ENCODE measurements around the gene UBA52.

GRCh38 chr19:18593367-18594095 is 21.9 kb downstream of the UBA52 start:
- TF ChIP-seq, protein P1, sequence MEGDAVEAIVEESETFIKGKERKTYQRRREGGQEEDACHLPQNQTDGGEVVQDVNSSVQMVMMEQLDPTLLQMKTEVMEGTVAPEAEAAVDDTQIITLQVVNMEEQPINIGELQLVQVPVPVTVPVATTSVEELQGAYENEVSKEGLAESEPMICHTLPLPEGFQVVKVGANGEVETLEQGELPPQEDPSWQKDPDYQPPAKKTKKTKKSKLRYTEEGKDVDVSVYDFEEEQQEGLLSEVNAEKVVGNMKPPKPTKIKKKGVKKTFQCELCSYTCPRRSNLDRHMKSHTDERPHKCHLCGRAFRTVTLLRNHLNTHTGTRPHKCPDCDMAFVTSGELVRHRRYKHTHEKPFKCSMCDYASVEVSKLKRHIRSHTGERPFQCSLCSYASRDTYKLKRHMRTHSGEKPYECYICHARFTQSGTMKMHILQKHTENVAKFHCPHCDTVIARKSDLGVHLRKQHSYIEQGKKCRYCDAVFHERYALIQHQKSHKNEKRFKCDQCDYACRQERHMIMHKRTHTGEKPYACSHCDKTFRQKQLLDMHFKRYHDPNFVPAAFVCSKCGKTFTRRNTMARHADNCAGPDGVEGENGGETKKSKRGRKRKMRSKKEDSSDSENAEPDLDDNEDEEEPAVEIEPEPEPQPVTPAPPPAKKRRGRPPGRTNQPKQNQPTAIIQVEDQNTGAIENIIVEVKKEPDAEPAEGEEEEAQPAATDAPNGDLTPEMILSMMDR (IDR thresholded peaks at IDR 0.05; ENCODE audit: insufficient read depth, low read length, poor library complexity, severe bottlenecking), result no peak
- no peak for TF ChIP-seq EZH2phosphoT487 (conservative IDR thresholded peaks at IDR 0.05; ENCODE audit: low read length)
